Mesenchymal stem cell (in vitro differentiated cells and primary cell): ENCODE data around the gene PPP2R2D.
"Not testable (repeated sequence)": the region's sequence is repeated elsewhere in the genome, so short reads cannot be mapped to it uniquely, and the experiment has no call there.

ENCODE experiments used
- DNase-seq: peaks from one replicate; pipeline ENCODE4 v3.0.0-alpha.2; 2013
- H2AFZ ChIP-seq: one replicate; pipeline ENCODE4 v1.6.1; 2013; ENCODE audit warnings: low read depth, mild to moderate bottlenecking, control low read depth, inconsistent platforms, low read length, moderate library complexity
- H2AK5ac ChIP-seq: 2 replicates; pipeline ENCODE4 v1.6.1; 2013; ENCODE audit warnings: low read length, moderate library complexity, mild to moderate bottlenecking, inconsistent platforms; ENCODE audit not compliant: severe bottlenecking
- H2BK120ac ChIP-seq: one replicate; pipeline ENCODE4 v1.6.1; 2013; ENCODE audit warnings: low read depth, mild to moderate bottlenecking, inconsistent platforms, low read length, moderate library complexity
- H2BK12ac ChIP-seq, 2 experiments: one replicate each; pipeline ENCODE4 v1.6.1; 2013; ENCODE audit warnings: inconsistent platforms in 2 of 2, low read length in 2 of 2, mild to moderate bottlenecking in 2 of 2, moderate library complexity in 2 of 2, control low read depth in 1 of 2
- H2BK15ac ChIP-seq: one replicate; pipeline ENCODE4 v1.6.1; 2013; ENCODE audit warnings: mild to moderate bottlenecking, low read depth, inconsistent platforms; ENCODE audit not compliant: poor library complexity, severe bottlenecking
- H2BK5ac ChIP-seq: 2 replicates; pipeline ENCODE4 v1.6.1; 2013; ENCODE audit warnings: low read depth, mild to moderate bottlenecking, low read length, control low read depth, inconsistent platforms; ENCODE audit not compliant: poor library complexity, severe bottlenecking
- H3K14ac ChIP-seq, 2 experiments: one replicate each; pipeline ENCODE4 v1.6.1; 2013; ENCODE audit warnings: inconsistent platforms in 2 of 2, low read length in 2 of 2, control low read depth in 1 of 2, mild to moderate bottlenecking in 1 of 2, moderate library complexity in 1 of 2
- H3K18ac ChIP-seq, 2 experiments: one replicate each; pipeline ENCODE4 v1.6.1; 2013; ENCODE audit warnings: inconsistent platforms in 2 of 2, low read length in 2 of 2, control low read depth in 1 of 2, low read depth in 1 of 2, mild to moderate bottlenecking in 1 of 2
- H3K23ac ChIP-seq, 2 experiments: one replicate each; pipeline ENCODE4 v1.6.1; 2013; ENCODE audit warnings: inconsistent platforms in 2 of 2, low read length in 2 of 2, mild to moderate bottlenecking in 2 of 2, moderate library complexity in 2 of 2, control low read depth in 1 of 2
- H3K27ac ChIP-seq: 2 replicates; pipeline ENCODE4 v1.5.1; 2013; ENCODE audit warnings: mild to moderate bottlenecking, moderate library complexity, low read length, control low read depth, inconsistent platforms; ENCODE audit not compliant: poor library complexity, severe bottlenecking
- H3K27me3 ChIP-seq, 2 experiments: 2 replicates each; pipeline versions ENCODE4 v1.6.1 to v1.7.0; 2013; ENCODE audit warnings: low read length in 2 of 2, mild to moderate bottlenecking in 2 of 2, moderate library complexity in 2 of 2, control low read depth in 1 of 2, inconsistent platforms in 1 of 2; ENCODE audit not compliant: control insufficient read depth in 1 of 2, insufficient read depth in 1 of 2
- H3K36me3 ChIP-seq, 2 experiments: 2 replicates each; pipeline versions ENCODE4 v1.6.1 to v1.7.0; 2013; ENCODE audit warnings: low read length in 2 of 2, control low read depth in 1 of 2, inconsistent platforms in 1 of 2, low read depth in 1 of 2, mild to moderate bottlenecking in 1 of 2; ENCODE audit not compliant: insufficient read depth in 2 of 2, control insufficient read depth in 1 of 2
- H3K4ac ChIP-seq, 2 experiments: one replicate each; pipeline ENCODE4 v1.6.1; 2013; ENCODE audit warnings: inconsistent platforms in 2 of 2, low read length in 2 of 2, mild to moderate bottlenecking in 2 of 2, moderate library complexity in 2 of 2, control low read depth in 1 of 2, low read depth in 1 of 2
- H3K4me1 ChIP-seq: 2 replicates; pipeline ENCODE4 v1.6.1; 2013; ENCODE audit warnings: low read depth, low read length, control low read depth; ENCODE audit not compliant: control insufficient read depth, insufficient read depth
- H3K4me2 ChIP-seq: 2 replicates; pipeline ENCODE4 v1.6.1; 2013; ENCODE audit warnings: low read length, mild to moderate bottlenecking, inconsistent platforms; ENCODE audit not compliant: poor library complexity, severe bottlenecking
- H3K4me3 ChIP-seq, 2 experiments: 2 replicates each; pipeline versions ENCODE4 v1.5.1 to v1.7.0; 2013; ENCODE audit warnings: low read length in 2 of 2, mild to moderate bottlenecking in 2 of 2, control low read depth in 1 of 2, low read depth in 1 of 2; ENCODE audit not compliant: insufficient read depth in 1 of 2
- H3K79me1 ChIP-seq: replicated peaks from 2 replicates; pipeline ENCODE4 v1.6.1; 2013; ENCODE audit warnings: mild to moderate bottlenecking, control low read depth, low read length, inconsistent platforms; ENCODE audit not compliant: poor library complexity, severe bottlenecking
- H3K9ac ChIP-seq: 2 replicates; pipeline ENCODE4 v1.7.0; 2013; ENCODE audit warnings: mild to moderate bottlenecking, low read length, moderate library complexity
- H3K9me3 ChIP-seq: 2 replicates; pipeline ENCODE4 v1.7.0; 2013; ENCODE audit warnings: mild to moderate bottlenecking, low read length; ENCODE audit not compliant: control insufficient read depth
- H4K8ac ChIP-seq: one replicate; pipeline ENCODE4 v1.6.1; 2013; ENCODE audit warnings: inconsistent platforms, mild to moderate bottlenecking, low read length, moderate library complexity
- H4K91ac ChIP-seq: one replicate; pipeline ENCODE4 v1.6.1; 2013; ENCODE audit warnings: mild to moderate bottlenecking, low read length, inconsistent platforms
- WGBS: methylation state at CpG from one replicate; pipeline ENCODE4 v1.1.7; 2013; ENCODE audit warnings: mixed read lengths; 5-methylcytosine and 5-hydroxymethylcytosine counted together

PPP2R2D gene

GRCh38 chr10:131987786-131988185 lies 87.0 kb downstream of the PPP2R2D start:
- not testable (repeated sequence) for H3K27me3 ChIP-seq, H3K27ac ChIP-seq, H3K9me3 ChIP-seq, H3K14ac ChIP-seq, H3K4me2 ChIP-seq, H2AFZ ChIP-seq, H4K91ac ChIP-seq, H3K23ac ChIP-seq, H3K4me3 ChIP-seq, H3K18ac ChIP-seq, H2BK5ac ChIP-seq, H3K4me1 ChIP-seq, H2BK120ac ChIP-seq, H4K8ac ChIP-seq, H3K79me1 ChIP-seq, H2BK12ac ChIP-seq, DNase-seq, H3K4ac ChIP-seq, H3K36me3 ChIP-seq, H2BK15ac ChIP-seq, H3K9ac ChIP-seq, H2AK5ac ChIP-seq
- WGBS: no CpG with 5 or more reads among the region's 3 CpGs

GRCh38 chr10:131991726-131992125 lies 90.9 kb downstream of the PPP2R2D start:
- no peaks in the 10 kb centered on the region for H3K9me3 ChIP-seq
- H4K91ac ChIP-seq: no peak overlapping the region
- H3K4me3 ChIP-seq: no peak overlapping the region
- H3K23ac ChIP-seq: no peak overlapping the region
- no peak overlapping the region for H2BK15ac ChIP-seq
- H3K27me3 ChIP-seq: no peaks in the 10 kb centered on the region
- no peak overlapping the region for H2BK120ac ChIP-seq
- H3K4ac ChIP-seq: no peak overlapping the region
- H2BK12ac ChIP-seq: no peak overlapping the region
- H3K14ac ChIP-seq: no peak overlapping the region
- WGBS: 82% methylated on average over 2 of the region's 3 CpGs
- H3K18ac ChIP-seq: no peak overlapping the region
- H3K9ac ChIP-seq: no peak overlapping the region
- H3K36me3 ChIP-seq: no peaks in the 10 kb centered on the region
- no peak overlapping the region for H2AFZ ChIP-seq
- no peak for DNase-seq
- H4K8ac ChIP-seq: no peak overlapping the region
- no peak overlapping the region for H2AK5ac ChIP-seq
- no peak overlapping the region for H3K27ac ChIP-seq
- H3K4me1 ChIP-seq: no peaks in the 10 kb centered on the region
- no peak overlapping the region for H3K4me2 ChIP-seq
- H3K79me1 ChIP-seq: no peaks in the 10 kb centered on the region
- H2BK5ac ChIP-seq: no peak overlapping the region

- WGBS: 93% methylated on average over 13 of the region's 14 CpGs
- no peaks in the 10 kb centered on the region for H3K79me1 ChIP-seq
- no peak for DNase-seq
- no peaks in the 10 kb centered on the region for H3K9me3 ChIP-seq
- H3K4me3 ChIP-seq: no peak overlapping the region
- H3K27ac ChIP-seq: no peak overlapping the region
- H3K4ac ChIP-seq: no peak overlapping the region
- H3K4me1 ChIP-seq: no peaks in the 10 kb centered on the region
- H3K18ac ChIP-seq: no peak overlapping the region
- H3K14ac ChIP-seq: no peak overlapping the region
- no peak overlapping the region for H2BK120ac ChIP-seq
- no peak overlapping the region for H2BK5ac ChIP-seq
- H4K8ac ChIP-seq: no peak overlapping the region
- no peak overlapping the region for H3K9ac ChIP-seq
- no peak overlapping the region for H4K91ac ChIP-seq
- H2AFZ ChIP-seq: no peak overlapping the region
- no peak overlapping the region for H2BK12ac ChIP-seq
- H2BK15ac ChIP-seq: no peak overlapping the region
- no peaks in the 10 kb centered on the region for H3K27me3 ChIP-seq
- H3K4me2 ChIP-seq: no peak overlapping the region
- no peaks in the 10 kb centered on the region for H3K36me3 ChIP-seq
- H2AK5ac ChIP-seq: no peak overlapping the region
- H3K23ac ChIP-seq: no peak overlapping the region
Observed at GRCh38 chr10:131993275-131993674, 92.5 kb downstream of the PPP2R2D start.

DNA sequence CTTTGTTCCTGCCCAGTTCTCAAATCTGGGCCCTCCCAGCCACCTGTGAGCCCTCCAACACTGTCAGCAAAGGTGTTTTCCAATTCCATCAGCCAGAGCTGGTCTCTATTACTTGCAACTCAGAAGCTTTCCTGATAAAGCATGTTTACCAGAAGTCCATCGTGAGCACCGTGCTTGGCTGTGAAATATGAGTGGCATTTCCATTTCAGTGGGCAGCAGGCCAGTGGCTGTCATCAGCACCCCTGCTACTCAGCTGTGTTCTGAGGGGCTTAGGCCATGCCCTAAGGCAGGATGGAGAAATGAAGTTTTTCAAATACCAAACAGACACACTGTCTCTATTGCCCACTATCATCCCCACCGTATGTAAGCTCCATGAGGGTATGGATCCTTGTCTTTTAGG lies 93.6 kb downstream of the PPP2R2D start:
- H3K9ac ChIP-seq: no peak overlapping the region
- H3K79me1 ChIP-seq: no peaks in the 10 kb centered on the region
- H4K8ac ChIP-seq: no peak overlapping the region
- H2BK12ac ChIP-seq: no peak overlapping the region
- no peak overlapping the region for H3K4me3 ChIP-seq
- no peak overlapping the region for H3K18ac ChIP-seq
- H3K23ac ChIP-seq: no peak overlapping the region
- no peak overlapping the region for H4K91ac ChIP-seq
- no peaks in the 10 kb centered on the region for H3K27me3 ChIP-seq
- 77% methylated on average over 2 of the region's 3 CpGs for WGBS
- H3K4me2 ChIP-seq: no peak overlapping the region
- H2BK120ac ChIP-seq: no peak overlapping the region
- no peaks in the 10 kb centered on the region for H3K9me3 ChIP-seq
- H2BK15ac ChIP-seq: no peak overlapping the region
- DNase-seq: no peak
- H3K36me3 ChIP-seq: no peaks in the 10 kb centered on the region
- no peak overlapping the region for H2AK5ac ChIP-seq
- H2AFZ ChIP-seq: no peak overlapping the region
- no peak overlapping the region for H3K14ac ChIP-seq
- no peak overlapping the region for H3K4ac ChIP-seq
- no peak overlapping the region for H2BK5ac ChIP-seq
- H3K4me1 ChIP-seq: no peaks in the 10 kb centered on the region
- H3K27ac ChIP-seq: no peak overlapping the region
